HuH-7 (cell line): ENCODE results near the gene DEPDC1B.
"Not testable (repeated sequence)": the region's sequence is repeated elsewhere in the genome, so short reads cannot be mapped to it uniquely, and the experiment has no call there.

Experiments
- DNase-seq: peaks from one replicate; pipeline ENCODE4 v3.0.0; 2011; ENCODE audit warnings: low spot score

Gene DEPDC1B

DNA sequence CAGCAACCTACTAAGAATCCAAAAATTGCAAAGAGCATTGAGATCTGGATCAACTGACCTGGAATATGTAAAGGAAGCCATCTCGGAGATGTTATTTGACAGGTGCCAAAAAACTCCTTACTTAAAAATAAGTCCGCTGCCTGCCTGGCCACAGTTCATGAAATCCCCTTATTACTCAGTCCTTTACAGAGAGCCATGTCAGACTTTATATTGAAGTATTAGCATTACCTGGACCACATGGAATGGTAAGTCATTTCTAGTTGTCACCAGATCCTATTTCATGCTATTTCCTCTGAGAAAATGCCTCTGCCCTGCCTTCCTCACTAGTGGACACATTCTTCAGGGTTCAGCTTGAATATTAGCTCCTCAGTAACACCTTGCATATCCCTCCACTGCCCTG, 115.7 kb downstream of the DEPDC1B start:
- DNase-seq, result no peak

- DNase-seq, result no peak
Measured at GRCh38 chr5:60583616-60584015, 116.3 kb downstream of the DEPDC1B start.

DNA sequence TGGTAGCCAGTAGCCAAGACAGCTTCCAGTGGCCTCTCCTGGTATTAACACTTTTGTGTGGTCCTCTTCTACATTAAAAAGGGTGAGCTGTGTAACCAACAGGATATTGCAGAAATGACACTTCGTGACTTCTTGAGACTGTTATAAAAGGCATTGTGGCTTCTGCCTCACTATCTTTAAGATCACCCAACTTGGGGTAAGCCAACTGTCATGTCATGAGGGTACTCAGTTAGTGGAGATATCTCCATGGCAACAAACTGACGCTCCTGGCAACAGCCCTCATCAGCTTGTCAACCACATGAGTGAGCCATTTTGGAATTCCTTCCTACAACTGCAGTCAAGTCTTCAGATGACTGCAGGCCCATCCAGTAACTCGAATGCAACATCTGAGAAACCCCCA, 121.7 kb downstream of the DEPDC1B start:
- DNase-seq, result no peak

DNA sequence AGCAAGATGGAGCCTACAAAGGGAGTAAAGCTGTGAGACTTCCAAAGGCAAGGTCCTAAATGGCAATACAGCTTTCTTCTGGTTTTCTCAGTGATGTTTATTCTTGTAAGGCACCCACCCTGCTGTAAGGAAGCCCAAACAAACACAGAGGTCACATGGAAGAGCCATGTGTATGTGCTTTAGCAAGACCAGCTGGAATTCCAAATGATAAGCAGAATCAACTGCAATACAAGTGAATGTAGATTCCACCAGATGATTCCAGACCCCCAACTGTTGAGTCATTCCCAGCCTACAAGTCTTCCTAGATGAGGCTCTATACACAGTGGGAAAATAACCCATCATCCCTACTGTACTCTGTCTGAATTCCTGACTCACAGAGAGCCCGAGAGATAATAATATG, 122.8 kb downstream of the DEPDC1B start:
- DNase-seq, result no peak

DNA sequence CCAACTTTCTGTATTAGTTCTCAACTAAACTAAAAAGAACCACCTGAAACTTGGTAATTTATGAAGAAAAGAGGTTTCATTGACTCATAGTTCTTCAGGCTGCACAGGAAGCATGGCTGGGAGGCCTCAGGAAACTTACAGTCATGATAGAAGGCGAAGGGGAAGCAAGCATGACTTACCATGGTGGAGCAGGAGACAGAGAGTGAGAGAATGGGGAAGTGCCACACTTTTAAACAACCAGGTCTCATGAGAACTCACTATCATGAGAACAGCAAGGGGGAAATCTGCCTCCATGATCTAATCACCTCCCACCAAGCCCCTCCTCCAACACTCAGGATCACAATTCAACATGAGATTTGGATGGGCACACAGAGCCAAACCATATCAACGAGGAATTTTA, 123.5 kb downstream of the DEPDC1B start:
- DNase-seq, result no peak

- DNase-seq, result no peak
Measured at GRCh38 chr5:60568646-60569045, 131.3 kb downstream of the DEPDC1B start.

- DNase-seq, result peak; percentile 37
Measured at GRCh38 chr5:60563696-60564324, 136.2 kb downstream of the DEPDC1B start.

- not testable (repeated sequence) for DNase-seq
Measured at GRCh38 chr5:60553291-60553690, 146.7 kb downstream of the DEPDC1B start.

GRCh38 chr5:60551829-60552228, 148.1 kb downstream of the DEPDC1B start:
- no peak for DNase-seq

GRCh38 chr5:60551250-60551649, 148.7 kb downstream of the DEPDC1B start:
- no peak for DNase-seq

DNA sequence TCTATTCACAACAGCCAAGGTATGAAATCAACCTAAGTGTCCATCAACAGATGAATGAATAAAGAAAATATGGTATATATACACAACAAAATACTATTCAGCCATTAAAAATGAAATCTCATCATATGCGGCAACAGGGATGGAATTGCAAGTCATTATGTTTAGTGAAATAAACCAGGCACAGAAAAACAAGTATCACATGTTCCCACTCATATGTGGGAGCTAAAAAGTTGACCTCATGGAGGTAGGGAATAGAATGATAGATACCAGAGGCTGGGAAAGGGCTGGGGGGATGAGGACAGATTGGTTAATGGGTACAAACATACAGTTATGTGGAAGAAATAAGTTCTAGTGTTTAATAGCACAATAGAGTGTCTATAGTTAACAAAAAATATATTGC, 149.7 kb downstream of the DEPDC1B start:
- no peak for DNase-seq

DNA sequence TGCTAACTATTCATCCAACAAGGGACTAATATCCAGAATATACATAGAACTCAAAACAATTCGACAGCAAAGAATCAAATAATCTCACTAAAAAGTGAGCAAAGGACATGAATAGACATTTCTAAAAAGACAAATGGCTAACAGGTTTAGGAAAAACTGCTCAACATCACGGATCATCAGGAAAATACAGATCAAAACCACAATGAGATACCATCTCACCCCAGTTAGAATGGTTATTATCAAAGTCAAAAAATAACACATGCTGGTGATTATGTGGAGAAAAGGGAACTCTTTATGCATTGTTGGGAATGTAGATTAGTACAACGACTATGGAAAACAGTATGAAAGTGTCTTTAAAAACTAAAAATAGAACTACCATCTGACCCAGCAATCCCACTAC, 150.1 kb downstream of the DEPDC1B start:
- no peak for DNase-seq
